ENCODE data around the gene ATP6V0C. TPM values are rescaled to one million over a fixed set of nuclear protein-coding genes. Genes with fewer than 3 reads are reported as not detected.
A peak's percentile ranks its signal among the peaks of the same experiment; 100 is the strongest.

The ATP6V0C gene
- total and polyA plus RNA-seq, 7 donors = 33.2 to 233 (median 51.5) TPM

- intact Hi-C loops (cut with DNase I) = no loop called here
- TF ChIP-seq POLR2AphosphoS5 (IDR thresholded peaks at IDR 0.05) = no peak
- TF ChIP-seq CTCF (IDR thresholded peaks at IDR 0.05) = no peak
- TF ChIP-seq POLR2A (IDR thresholded peaks at IDR 0.05) = no peak
- no peak for TF ChIP-seq EP300 (IDR thresholded peaks at IDR 0.05)
- peak overlapping the region in 2 of 4 donors; percentile 12 to 21 for H3K27ac ChIP-seq
- DNase-seq = no peak
- no peaks in the 10 kb centered on the region for H3K27me3 ChIP-seq
- H3K36me3 ChIP-seq = peaks cover 0 to 29% (median 7%) of the 10 kb centered on the region in 4 donors
- no peak overlapping the region for H3K4me3 ChIP-seq
- peaks cover 0 to 45% (median 25%) of the 10 kb centered on the region in 4 donors for H3K4me1 ChIP-seq
- H3K9me3 ChIP-seq = no peaks in the 10 kb centered on the region
- whole genome bisulfite sequencing, 2 donors = 90 to 91% methylated on average over 15 of the region's 15 CpGs
Measured at GRCh38 chr16:2498531-2499253, 15.1 kb upstream of the ATP6V0C start.

- peaks cover 0 to 45% (median 25%) of the 10 kb centered on the region in 4 donors for H3K4me1 ChIP-seq
- no peak for DNase-seq
- H3K27me3 ChIP-seq = no peaks in the 10 kb centered on the region
- H3K9me3 ChIP-seq = no peaks in the 10 kb centered on the region
- WGBS, 2 donors = 92 to 96% methylated on average over 6 of the region's 6 CpGs
- intact Hi-C loops (cut with DNase I) = no loop called here
- no peak for TF ChIP-seq EP300 (IDR thresholded peaks at IDR 0.05)
- no peak for TF ChIP-seq POLR2AphosphoS5 (IDR thresholded peaks at IDR 0.05)
- TF ChIP-seq POLR2A (IDR thresholded peaks at IDR 0.05) = no peak
- TF ChIP-seq CTCF (IDR thresholded peaks at IDR 0.05) = no peak
- H3K27ac ChIP-seq = peak overlapping the region in 1 of 4 donors; percentile 14
- peaks cover 0 to 29% (median 7%) of the 10 kb centered on the region in 4 donors for H3K36me3 ChIP-seq
- no peak overlapping the region for H3K4me3 ChIP-seq
Measured at GRCh38 chr16:2499454-2499853, 14.3 kb upstream of the ATP6V0C start.

- peaks cover 0 to 45% (median 25%) of the 10 kb centered on the region in 4 donors for H3K4me1 ChIP-seq
- no peak overlapping the region for H3K27ac ChIP-seq
- no peak overlapping the region for H3K4me3 ChIP-seq
- no peaks in the 10 kb centered on the region for H3K27me3 ChIP-seq
- intact Hi-C loops (cut with DNase I) = loop anchor here (2.0 to 10.0 kb wide), 4 partner anchors 25 to 225 kb away; partner anchors contain the start of genes CCNF and TBC1D24
- H3K9me3 ChIP-seq = no peaks in the 10 kb centered on the region
- no peak for DNase-seq
- H3K36me3 ChIP-seq = peaks cover 0 to 29% (median 7%) of the 10 kb centered on the region in 4 donors
- TF ChIP-seq POLR2A (IDR thresholded peaks at IDR 0.05) (no peak), POLR2AphosphoS5 (IDR thresholded peaks at IDR 0.05) (no peak), CTCF (IDR thresholded peaks at IDR 0.05) (no peak), EP300 (IDR thresholded peaks at IDR 0.05) (no peak)
- 93 to 95% methylated on average over 29 of the region's 29 CpGs for WGBS, 2 donors
Measured at GRCh38 chr16:2499890-2500429, 13.8 kb upstream of the ATP6V0C start.

- Histone ChIP-seq H3K27ac (no peak overlapping the region), H3K4me1 (peaks cover 0 to 45% (median 25%) of the 10 kb centered on the region in 4 donors), H3K27me3 (no peaks in the 10 kb centered on the region), H3K4me3 (no peak overlapping the region), H3K9me3 (no peaks in the 10 kb centered on the region), H3K36me3 (peaks cover 0 to 29% (median 7%) of the 10 kb centered on the region in 4 donors)
- TF ChIP-seq EP300 (IDR thresholded peaks at IDR 0.05) (no peak), POLR2AphosphoS5 (IDR thresholded peaks at IDR 0.05) (no peak), POLR2A (IDR thresholded peaks at IDR 0.05) (no peak), CTCF (IDR thresholded peaks at IDR 0.05) (no peak)
- 87 to 90% methylated on average over 20 of the region's 20 CpGs for WGBS, 2 donors
- no peak for DNase-seq
- intact Hi-C loops (cut with DNase I) = loop anchor here (2.0 to 10.0 kb wide), 4 partner anchors 26 to 226 kb away; partner anchors contain the start of genes CCNF and TBC1D24
Measured at GRCh38 chr16:2500430-2500917, 13.3 kb upstream of the ATP6V0C start.
